ENCODE measurements around the gene CA9. TPM values are rescaled to one million over a fixed set of nuclear protein-coding genes. Genes with fewer than 3 reads are reported as not detected.

Gene CA9
- total and polyA plus RNA-seq, 12 donors: 0.20 to 13.2 (median 0.62) TPM; not detected in 6

GRCh38 chr9:35705836-35706430, 32.2 kb downstream of the CA9 start:
- Histone ChIP-seq H3K4me3 (no peak overlapping the region), H3K36me3 (peaks cover 19 to 100% (median 96%) of the 10 kb centered on the region in 9 donors), H3K27ac (no peak overlapping the region), H3K9me3 (no peaks in the 10 kb centered on the region), H3K4me1 (peaks cover 0 to 13% (median 0%) of the 10 kb centered on the region in 9 donors), H3K27me3 (no peaks in the 10 kb centered on the region)
- intact Hi-C loops (cut with DNase I): no loop called here
- no peak for TF ChIP-seq CTCF (IDR thresholded peaks at IDR 0.05)
- WGBS, 2 donors: 89 to 97% methylated on average over 7 of the region's 7 CpGs
- ATAC-seq (no peak), DNase-seq (no peak)

GRCh38 chr9:35706951-35707350, 33.2 kb downstream of the CA9 start:
- ATAC-seq (no peak), DNase-seq (no peak)
- Histone ChIP-seq H3K36me3 (peaks cover 19 to 100% (median 96%) of the 10 kb centered on the region in 9 donors), H3K4me1 (peaks cover 0 to 10% (median 0%) of the 10 kb centered on the region in 9 donors), H3K4me3 (no peak overlapping the region), H3K27me3 (no peaks in the 10 kb centered on the region), H3K9me3 (no peaks in the 10 kb centered on the region), H3K27ac (no peak overlapping the region)
- intact Hi-C loops (cut with DNase I): no loop called here
- WGBS, 2 donors: 88 to 94% methylated on average over 10 of the region's 10 CpGs
- no peak for TF ChIP-seq CTCF (IDR thresholded peaks at IDR 0.05)

GRCh38 chr9:35708146-35708545, 34.4 kb downstream of the CA9 start:
- Histone ChIP-seq H3K4me1 (peaks cover 0 to 10% (median 0%) of the 10 kb centered on the region in 9 donors), H3K27me3 (no peaks in the 10 kb centered on the region), H3K9me3 (no peaks in the 10 kb centered on the region), H3K4me3 (no peak overlapping the region), H3K36me3 (peaks cover 19 to 100% (median 96%) of the 10 kb centered on the region in 9 donors), H3K27ac (no peak overlapping the region)
- 94 to 99% methylated on average over 4 of the region's 4 CpGs for WGBS, 2 donors
- ATAC-seq (no peak), DNase-seq (no peak)
- no peak for TF ChIP-seq CTCF (IDR thresholded peaks at IDR 0.05)
- intact Hi-C loops (cut with DNase I): no loop called here

GRCh38 chr9:35710818-35711500, 37.2 kb downstream of the CA9 start:
- DNase-seq: no peak

More at GRCh38 chr9:35710818-35711500, 37.2 kb downstream of the CA9 start:
- ATAC-seq: peak in 2 of 8 donors; percentile 5 to 17
- Histone ChIP-seq H3K27me3 (no peaks in the 10 kb centered on the region), H3K4me3 (no peak overlapping the region), H3K27ac (no peak overlapping the region), H3K4me1 (no peaks in the 10 kb centered on the region), H3K9me3 (no peaks in the 10 kb centered on the region), H3K36me3 (peaks cover 21 to 100% (median 96%) of the 10 kb centered on the region in 9 donors)
- intact Hi-C loops (cut with DNase I): loop anchor here in 1 of 10 donors (5.0 kb wide), 1 partner anchor 1689 kb away; no protein-coding TSS in a partner anchor
- 58 to 65% methylated on average over 7 of the region's 7 CpGs for WGBS, 2 donors
- no peak for TF ChIP-seq CTCF (IDR thresholded peaks at IDR 0.05)

Measured in heart right ventricle (tissue), 16 donors.